SK-N-MC (cell line): ENCODE results near the gene DLX6.

Experiments used
- DNase-seq: peaks from one replicate; pipeline ENCODE4 v3.0.0-alpha.2; 2011; ENCODE audit warnings: low read depth, low spot score
- H3K27ac ChIP-seq: fragments of 200-600 bp; sonication (generic); 2 replicates; pipeline ENCODE4 v1.5.1; 2016; ENCODE audit warnings: mixed run types
- H3K36me3 ChIP-seq: fragments of 200-600 bp; sonication (generic); 2 replicates; pipeline ENCODE4 v1.6.1; 2017; ENCODE audit warnings: antibody characterized with exemption, low read length, mixed read lengths; ENCODE audit not compliant: insufficient read depth
- H3K4me3 ChIP-seq: fragments of 200-600 bp; sonication (generic); 2 replicates; pipeline ENCODE4 v1.5.1; 2016
- H3K9ac ChIP-seq: fragments of 200-600 bp; sonication (generic); 2 replicates; pipeline ENCODE4 v1.8.0; 2017; ENCODE audit warnings: mixed run types, mixed read lengths; ENCODE audit not compliant: insufficient read length
- H3K9me3 ChIP-seq: fragments of 200-600 bp; sonication (generic); 2 replicates; pipeline ENCODE4 v1.6.1; 2017; ENCODE audit warnings: low read depth, mild to moderate bottlenecking, antibody characterized with exemption, low read length, moderate library complexity, mixed read lengths
- EZH2 ChIP-seq: fragments of 200-600 bp; sonication (generic); IDR thresholded peaks from one replicate; pipeline ENCODE4 v1.6.1; 2017; ENCODE audit warnings: antibody characterized with exemption
- FOXP2 ChIP-seq: optimal IDR thresholded peaks from 2 replicates; pipeline ENCODE3; 2011; ENCODE audit warnings: mild to moderate bottlenecking, moderate library complexity; ENCODE audit not compliant: insufficient read depth; ENCODE audit errors: extremely low read length, control extremely low read depth
- POLR2AphosphoS5 ChIP-seq: IDR thresholded peaks from 2 replicates; pipeline ENCODE4 v1.6.1; 2012; ENCODE audit warnings: mild to moderate bottlenecking, low read depth, low read length, borderline replicate concordance

Gene DLX6

DNA sequence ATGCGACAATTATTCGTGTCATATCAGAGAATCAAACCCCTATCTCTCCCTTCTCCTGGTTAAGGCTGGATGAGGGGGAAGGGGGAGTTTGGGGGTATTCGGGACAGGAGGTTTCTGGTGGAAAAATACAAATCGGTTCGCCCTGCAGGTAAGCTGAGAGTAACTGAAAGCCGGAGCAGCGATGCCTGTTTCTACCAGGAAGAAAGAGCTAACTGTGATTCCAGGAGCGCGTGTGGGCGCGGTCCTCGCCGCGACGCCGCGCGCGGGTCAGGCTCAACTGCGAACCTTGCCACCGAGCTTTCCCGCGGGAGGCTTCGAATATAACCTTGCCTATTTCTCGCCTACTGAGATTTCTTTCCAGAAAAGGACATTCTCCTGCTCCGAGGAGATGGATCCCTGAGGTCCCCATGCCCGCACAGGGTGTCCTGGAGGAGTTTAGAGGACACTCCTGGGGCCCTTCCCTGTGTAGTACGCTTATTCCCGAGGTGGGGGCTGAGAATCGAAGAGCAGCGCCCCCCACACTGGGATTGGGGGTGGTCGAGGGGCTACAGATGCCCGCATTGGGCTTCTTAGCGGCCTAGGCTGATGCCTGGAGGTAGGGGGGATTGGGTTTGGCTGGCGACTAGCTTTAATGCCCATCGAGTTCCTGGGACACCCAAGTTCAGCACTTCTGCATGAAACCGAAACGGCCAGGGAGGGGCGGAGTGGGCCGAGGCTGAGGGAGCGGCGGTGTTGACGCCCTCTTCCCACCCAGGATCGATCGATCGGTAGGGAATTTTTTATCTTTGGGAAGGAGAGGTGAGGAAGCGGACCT is 13.0 kb upstream of the DLX6 start:
- no peaks in the 10 kb centered on the region for H3K9me3 ChIP-seq
- no peaks in the 10 kb centered on the region for H3K36me3 ChIP-seq
- H3K4me3 ChIP-seq, result no peak overlapping the region
- TF ChIP-seq POLR2AphosphoS5, result no peak
- no peak for TF ChIP-seq FOXP2
- no peak for TF ChIP-seq EZH2
- no peak overlapping the region for H3K27ac ChIP-seq
- no peak for DNase-seq
- H3K9ac ChIP-seq, result no peak overlapping the region

- DNase-seq, result no peak
- Histone ChIP-seq H3K9me3 (no peaks in the 10 kb centered on the region), H3K4me3 (no peak overlapping the region), H3K9ac (no peak overlapping the region), H3K27ac (no peak overlapping the region), H3K36me3 (no peaks in the 10 kb centered on the region)
- TF ChIP-seq FOXP2, result no peak
- TF ChIP-seq POLR2AphosphoS5, result no peak
- no peak for TF ChIP-seq EZH2
Observed at GRCh38 chr7:96993094-96993865, 12.1 kb upstream of the DLX6 start.

DNA sequence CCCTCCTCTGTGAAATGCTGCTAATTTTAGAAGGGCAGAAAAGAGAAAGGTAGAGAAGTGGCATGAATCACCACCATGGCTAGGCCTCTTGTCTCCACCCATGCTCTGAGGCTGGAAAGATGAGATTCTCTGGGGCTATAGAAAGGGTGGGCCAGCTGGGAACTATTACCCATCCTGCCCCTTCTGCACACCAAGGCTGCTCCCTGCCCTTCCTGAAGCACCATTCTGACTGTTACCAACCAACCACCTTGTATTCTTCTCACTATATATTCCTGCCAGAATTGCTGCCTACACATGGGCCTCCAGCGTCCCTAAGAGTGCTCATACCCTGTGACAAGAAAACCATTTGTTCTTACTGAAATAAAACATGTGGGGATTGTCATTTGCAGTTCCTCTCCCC is 11.4 kb upstream of the DLX6 start:
- H3K9ac ChIP-seq, result no peak overlapping the region
- H3K27ac ChIP-seq, result no peak overlapping the region
- TF ChIP-seq POLR2AphosphoS5, result no peak
- TF ChIP-seq FOXP2, result no peak
- no peak for TF ChIP-seq EZH2

DNA sequence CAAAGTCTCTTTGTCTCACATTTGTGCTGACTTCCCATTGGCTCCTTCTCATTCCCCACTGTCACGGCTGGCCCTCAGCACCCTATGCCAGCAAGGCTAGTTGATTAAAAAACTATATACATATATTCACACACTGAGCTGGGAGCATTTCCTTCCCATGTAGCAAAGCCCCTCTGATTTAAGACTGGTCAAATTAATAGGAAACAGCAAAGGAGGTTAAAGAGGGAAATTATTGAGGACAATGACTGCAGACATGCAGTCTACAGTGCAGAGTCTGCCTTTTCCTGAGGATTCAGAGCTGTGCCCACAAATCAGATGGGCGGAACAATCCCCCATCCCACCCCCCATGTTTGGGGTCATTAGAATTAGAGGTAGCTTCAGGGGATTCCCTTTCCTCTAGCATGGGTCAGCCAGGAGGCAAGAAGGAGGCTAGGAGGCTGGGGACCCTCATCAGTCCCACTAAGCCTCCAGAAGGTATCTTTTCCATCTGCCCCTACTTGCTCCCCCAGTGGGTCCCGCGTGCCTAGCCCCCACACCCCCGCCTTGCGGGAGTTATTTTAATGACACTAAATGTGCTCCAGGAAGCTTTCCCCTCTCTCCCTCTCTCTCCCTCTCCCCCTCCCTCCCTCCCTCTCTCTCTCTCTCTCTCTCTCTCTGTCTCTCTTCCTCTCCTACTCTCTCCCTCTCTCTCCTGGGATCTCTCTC is 9.8 kb upstream of the DLX6 start:
- TF ChIP-seq FOXP2 (no peak), POLR2AphosphoS5 (no peak), EZH2 (no peak)
- no peaks in the 10 kb centered on the region for H3K9me3 ChIP-seq
- no peak overlapping the region for H3K27ac ChIP-seq
- H3K4me3 ChIP-seq, result peak overlapping the region; percentile 66
- DNase-seq, result no peak
- H3K9ac ChIP-seq, result no peak overlapping the region
- no peaks in the 10 kb centered on the region for H3K36me3 ChIP-seq

More for the DNA sequence above, 11.4 kb upstream of the DLX6 start:
- DNase-seq, result no peak
- no peak overlapping the region for H3K4me3 ChIP-seq
- H3K9me3 ChIP-seq, result no peaks in the 10 kb centered on the region
- no peaks in the 10 kb centered on the region for H3K36me3 ChIP-seq

GRCh38 chr7:96996111-96996957 is 9.0 kb upstream of the DLX6 start:
- no peaks in the 10 kb centered on the region for H3K9me3 ChIP-seq
- TF ChIP-seq FOXP2, result no peak
- no peak for TF ChIP-seq EZH2
- no peaks in the 10 kb centered on the region for H3K36me3 ChIP-seq
- DNase-seq, result no peak
- H3K27ac ChIP-seq, result no peak overlapping the region
- no peak overlapping the region for H3K9ac ChIP-seq
- peak overlapping the region; percentile 66 for H3K4me3 ChIP-seq

GRCh38 chr7:96996958-96997511 is 8.3 kb upstream of the DLX6 start:
- H3K9ac ChIP-seq, result no peak overlapping the region
- no peaks in the 10 kb centered on the region for H3K36me3 ChIP-seq
- H3K27ac ChIP-seq, result no peak overlapping the region
- peak overlapping the region; percentile 66; the same call in 1 of the 2 replicates for H3K4me3 ChIP-seq
- no peaks in the 10 kb centered on the region for H3K9me3 ChIP-seq
- no peak for DNase-seq
- TF ChIP-seq POLR2AphosphoS5, result no peak
- TF ChIP-seq FOXP2, result no peak
- no peak for TF ChIP-seq EZH2

GRCh38 chr7:96997512-96998032 is 7.8 kb upstream of the DLX6 start:
- TF ChIP-seq FOXP2 (no peak), EZH2 (no peak), POLR2AphosphoS5 (no peak)
- no peak for DNase-seq
- H3K27ac ChIP-seq, result no peak overlapping the region
- no peak overlapping the region for H3K9ac ChIP-seq
- H3K9me3 ChIP-seq, result no peaks in the 10 kb centered on the region
- no peak overlapping the region for H3K4me3 ChIP-seq
- no peaks in the 10 kb centered on the region for H3K36me3 ChIP-seq

DNA sequence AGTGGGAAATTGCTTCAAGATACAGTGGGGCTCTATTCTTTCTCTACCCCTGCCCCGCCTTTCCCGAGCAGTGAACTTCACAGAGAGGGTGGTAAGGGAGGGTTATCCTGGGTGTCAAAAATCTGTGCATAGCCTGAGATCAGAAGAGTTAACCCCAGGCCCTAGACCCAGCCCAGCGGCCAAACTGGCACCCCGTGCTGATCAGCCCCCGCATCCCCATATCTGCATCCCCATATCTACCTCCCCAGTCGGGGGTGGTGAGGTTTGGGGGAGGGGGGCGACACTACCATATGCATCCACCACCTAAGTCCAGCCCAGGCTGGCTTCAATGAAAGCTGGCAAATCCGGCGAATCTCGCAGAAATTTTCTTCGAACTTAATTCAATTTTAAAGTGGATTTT is 7.0 kb upstream of the DLX6 start:
- DNase-seq, result no peak
- TF ChIP-seq POLR2AphosphoS5 (no peak), EZH2 (no peak), FOXP2 (no peak)
- H3K36me3 ChIP-seq, result no peaks in the 10 kb centered on the region
- H3K9me3 ChIP-seq, result no peaks in the 10 kb centered on the region
- no peak overlapping the region for H3K9ac ChIP-seq
- H3K4me3 ChIP-seq, result no peak overlapping the region
- no peak overlapping the region for H3K27ac ChIP-seq
